ENCODE data around the gene DPEP3. TPM values are rescaled to one million over a fixed set of nuclear protein-coding genes. Genes with fewer than 3 reads are reported as not detected.
A peak's percentile ranks its signal among the peaks of the same experiment; 100 is the strongest.

DPEP3 gene
- polyA plus RNA-seq, 3 donors, result 0.17 TPM; not detected in 2

- DNase-seq, result no peak
Observed at GRCh38 chr16:67931712-67932461, 48.4 kb downstream of the DPEP3 start, which contains the start of gene CTRL. Gene CTRL, minus strand, starts transcription at chr16:67931862. Its CDS starts 10 bp downstream, at chr16:67931852.

- no peak for DNase-seq
Observed at GRCh38 chr16:67930678-67931211, 49.6 kb downstream of the DPEP3 start.

GRCh38 chr16:67930191-67930590 lies 50.1 kb downstream of the DPEP3 start:
- no peak for DNase-seq

- DNase-seq, result peak; percentile 49
Observed at GRCh38 chr16:67928561-67929364, 51.5 kb downstream of the DPEP3 start.

GRCh38 chr16:67928147-67928546 lies 52.2 kb downstream of the DPEP3 start:
- no peak for DNase-seq

- no peak for DNase-seq
Observed at GRCh38 chr16:67927131-67927941, 53.0 kb downstream of the DPEP3 start.

GRCh38 chr16:67926181-67926750 lies 54.0 kb downstream of the DPEP3 start:
- no peak for DNase-seq

Other genes with a start within 250 kb of the DPEP3 start
- gene RANBP10, start 173.9 kb downstream of the DPEP3 start, polyA plus RNA-seq (ENCODE audit: insufficient read length in 3 of 3), result 10 to 100 TPM; 24.4 to 31.6 (median 30.9) TPM
- gene TSNAXIP1, start 173.6 kb downstream of the DPEP3 start, polyA plus RNA-seq (ENCODE audit: insufficient read length in 3 of 3), result 1 to 10 TPM; 6.9 to 9.9 (median 8.9) TPM
- gene THAP11, start 138.2 kb downstream of the DPEP3 start, polyA plus RNA-seq (ENCODE audit: insufficient read length in 3 of 3), result 10 to 100 TPM; 30.9 to 39.5 (median 33.4) TPM
- 100 to 1,000 TPM; 122 to 133 (median 127) TPM for gene NUTF2, start 133.6 kb downstream of the DPEP3 start, polyA plus RNA-seq (ENCODE audit: insufficient read length in 3 of 3)
- gene CENPT, start 132.8 kb downstream of the DPEP3 start, polyA plus RNA-seq (ENCODE audit: insufficient read length in 3 of 3), result 10 to 100 TPM; 52.1 to 59.4 (median 57.7) TPM
- 10 to 100 TPM; 91.3 to 99.6 (median 95.2) TPM for gene EDC4, start 107.4 kb downstream of the DPEP3 start, polyA plus RNA-seq (ENCODE audit: insufficient read length in 3 of 3)
- 1 to 10 TPM in 1 of 3 donors, under 1 TPM in 2; 0.51 to 1.8 (median 0.98) TPM for gene NRN1L, start 95.6 kb downstream of the DPEP3 start, polyA plus RNA-seq (ENCODE audit: insufficient read length in 3 of 3)
- gene PSKH1, start 87.2 kb downstream of the DPEP3 start, polyA plus RNA-seq (ENCODE audit: insufficient read length in 3 of 3), result 10 to 100 TPM; 38.0 to 42.6 (median 41.5) TPM
- gene CTRL, start 48.6 kb downstream of the DPEP3 start, polyA plus RNA-seq (ENCODE audit: insufficient read length in 3 of 3), result 10 to 100 TPM in 1 of 3 donors, 1 to 10 TPM in 2; 8.4 to 10.3 (median 9.2) TPM
- gene PSMB10, start 43.6 kb downstream of the DPEP3 start, polyA plus RNA-seq (ENCODE audit: insufficient read length in 3 of 3), result 10 to 100 TPM; 28.2 to 30.8 (median 30.1) TPM
- gene LCAT, start 36.4 kb downstream of the DPEP3 start, polyA plus RNA-seq (ENCODE audit: insufficient read length in 3 of 3), result 10 to 100 TPM; 18.0 to 27.4 (median 26.8) TPM
- 10 to 100 TPM; 30.1 to 40.9 (median 40.9) TPM for gene SLC12A4, start 11.9 kb downstream of the DPEP3 start, polyA plus RNA-seq (ENCODE audit: insufficient read length in 3 of 3)
- gene DPEP2, start 19.0 kb upstream of the DPEP3 start, polyA plus RNA-seq (ENCODE audit: insufficient read length in 3 of 3), result 1 to 10 TPM in 2 of 3 donors, under 1 TPM in 1; 0.75 to 1.6 (median 1.1) TPM
- gene DPEP2NB, start 35.4 kb upstream of the DPEP3 start, polyA plus RNA-seq (ENCODE audit: insufficient read length in 3 of 3), result not detected
- gene DDX28, start 42.7 kb upstream of the DPEP3 start, polyA plus RNA-seq (ENCODE audit: insufficient read length in 3 of 3), result 10 to 100 TPM; 10.6 to 12.5 (median 11.3) TPM
- gene DUS2, start 42.8 kb upstream of the DPEP3 start, polyA plus RNA-seq (ENCODE audit: insufficient read length in 3 of 3), result 10 to 100 TPM; 12.3 to 20.4 (median 15.9) TPM
- gene NFATC3, start 104.9 kb upstream of the DPEP3 start, polyA plus RNA-seq (ENCODE audit: insufficient read length in 3 of 3), result 10 to 100 TPM; 30.9 to 35.0 (median 33.5) TPM